ENCODE measurements around the gene DAGLA.

Gene DAGLA

GRCh38 chr11:61749591-61750217 lies 69.5 kb downstream of the DAGLA start:
- no peak for DNase-seq

GRCh38 chr11:61750631-61751273 lies 70.6 kb downstream of the DAGLA start:
- DNase-seq: no peak

GRCh38 chr11:61751384-61751783 lies 71.2 kb downstream of the DAGLA start:
- DNase-seq: no peak

GRCh38 chr11:61752117-61752924 lies 72.1 kb downstream of the DAGLA start, which contains the start of gene MYRF:
TSS of gene MYRF (plus strand) at chr11:61752636. CDS start at chr11:61752745, 109 bp downstream.
- DNase-seq: peak; percentile 74 to 80

- DNase-seq: no peak
Measured at GRCh38 chr11:61752925-61753521, 72.8 kb downstream of the DAGLA start.

GRCh38 chr11:61753672-61754071 lies 73.5 kb downstream of the DAGLA start:
- DNase-seq: no peak

- DNase-seq: no peak
Measured at GRCh38 chr11:61754534-61755482, 74.6 kb downstream of the DAGLA start.

- no peak for DNase-seq
Measured at GRCh38 chr11:61756147-61756451, 75.9 kb downstream of the DAGLA start.

- DNase-seq: peak; percentile 52 to 66
Measured at GRCh38 chr11:61756452-61757212, 76.4 kb downstream of the DAGLA start.

- no peak for DNase-seq
Measured at GRCh38 chr11:61757213-61757862, 77.1 kb downstream of the DAGLA start.

- DNase-seq: no peak
Measured at GRCh38 chr11:61760946-61761345, 80.8 kb downstream of the DAGLA start.

GRCh38 chr11:61761440-61762222 lies 81.4 kb downstream of the DAGLA start:
- no peak for DNase-seq

GRCh38 chr11:61762223-61762615 lies 82.0 kb downstream of the DAGLA start:
- DNase-seq: no peak

GRCh38 chr11:61762798-61763197 lies 82.6 kb downstream of the DAGLA start:
- DNase-seq: no peak

GRCh38 chr11:61763930-61764605 lies 83.9 kb downstream of the DAGLA start:
- DNase-seq: no peak

- DNase-seq: no peak
Measured at GRCh38 chr11:61764606-61765260, 84.5 kb downstream of the DAGLA start.

GRCh38 chr11:61765550-61766253 lies 85.5 kb downstream of the DAGLA start:
- DNase-seq: no peak

- DNase-seq: no peak
Measured at GRCh38 chr11:61766353-61766841, 86.2 kb downstream of the DAGLA start.
